NCI-H2107 treated with DMSO at 0.1 percent for 48 hours (cell line): ENCODE measurements around the gene SHISA4.
"Not testable (repeated sequence)": the region's sequence is repeated elsewhere in the genome, so short reads cannot be mapped to it uniquely, and the experiment has no call there.

ENCODE experiments used
- DNase-seq: peaks from one replicate; lab custom pipeline; 2025; ENCODE audit not compliant: unreplicated experiment; lab: John Stamatoyannopoulos, UW

Gene SHISA4

GRCh38 chr1:201888282-201889089, at the start of gene SHISA4:
Gene SHISA4, plus strand, starts transcription at chr1:201888898. Its CDS starts 97 bp downstream, at chr1:201888995.
- DNase-seq = no peak

- DNase-seq = not testable (repeated sequence)
These were observed 49.6 kb upstream of the SHISA4 start for GRCh38 chr1:201839089-201839488.

- DNase-seq = no peak
These were observed 48.6 kb upstream of the SHISA4 start for GRCh38 chr1:201840055-201840454.

- DNase-seq = no peak
These were observed 48.2 kb upstream of the SHISA4 start for GRCh38 chr1:201840490-201840889.

- DNase-seq = no peak
These were observed 47.3 kb upstream of the SHISA4 start for GRCh38 chr1:201841265-201841912.

- no peak for DNase-seq
These were observed 46.1 kb upstream of the SHISA4 start for GRCh38 chr1:201842472-201843027.

- DNase-seq = no peak
These were observed 43.2 kb upstream of the SHISA4 start for GRCh38 chr1:201845331-201846083.

- DNase-seq = no peak
These were observed 41.5 kb upstream of the SHISA4 start for GRCh38 chr1:201847150-201847549.

- DNase-seq = no peak
These were observed 40.5 kb upstream of the SHISA4 start for GRCh38 chr1:201848230-201848629.

- DNase-seq = no peak
These were observed 39.2 kb upstream of the SHISA4 start for GRCh38 chr1:201849372-201850052.

- no peak for DNase-seq
These were observed 38.7 kb upstream of the SHISA4 start for GRCh38 chr1:201850053-201850397.

- no peak for DNase-seq
These were observed 36.7 kb upstream of the SHISA4 start for GRCh38 chr1:201851949-201852348.

- DNase-seq = not testable (repeated sequence)
These were observed 32.0 kb upstream of the SHISA4 start for GRCh38 chr1:201856722-201857121.

GRCh38 chr1:201859424-201859823, 29.3 kb upstream of the SHISA4 start:
- DNase-seq = no peak

GRCh38 chr1:201861448-201861847, 27.2 kb upstream of the SHISA4 start:
- DNase-seq = no peak

GRCh38 chr1:201870397-201870796, 18.3 kb upstream of the SHISA4 start:
- no peak for DNase-seq

GRCh38 chr1:201874672-201875071, 14.0 kb upstream of the SHISA4 start:
- no peak for DNase-seq

- DNase-seq = no peak
These were observed 12.4 kb upstream of the SHISA4 start for GRCh38 chr1:201876148-201876818.

- no peak for DNase-seq
These were observed 10.8 kb upstream of the SHISA4 start for GRCh38 chr1:201877877-201878401.

- DNase-seq = no peak
These were observed 7.6 kb upstream of the SHISA4 start for GRCh38 chr1:201880928-201881571.
